Measurements from ENCODE around the gene YWHAG. TPM values are rescaled to one million over a fixed set of nuclear protein-coding genes. Genes with fewer than 3 reads are reported as not detected.

The YWHAG gene
- total and polyA plus RNA-seq, 9 of the 15 experiments (the other 6 are each of a cell fraction or from before 2014, with no cell fraction given) = 30.4 to 246 (median 94.5) TPM

DNA sequence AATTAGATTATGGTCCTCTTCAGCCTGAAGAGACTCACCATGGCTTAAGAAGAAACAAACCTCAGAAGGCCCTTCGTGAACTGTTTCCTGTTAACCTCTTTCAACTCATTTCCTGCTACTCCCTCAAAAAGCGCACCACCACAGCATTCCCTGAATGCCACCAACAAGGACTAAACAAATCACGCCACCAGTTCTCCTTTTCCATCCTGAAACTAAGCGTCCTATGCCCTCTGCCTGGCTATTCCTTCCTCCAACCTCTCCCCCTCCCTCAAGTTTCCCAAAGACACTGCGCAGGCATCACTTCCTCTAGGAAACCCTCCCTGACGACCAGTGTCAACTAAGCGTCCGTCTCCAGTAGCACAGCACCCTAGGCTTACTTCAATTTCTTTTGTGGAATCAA lies 12.0 kb downstream of the YWHAG start (continued):
- TF ChIP-seq, protein P1, sequence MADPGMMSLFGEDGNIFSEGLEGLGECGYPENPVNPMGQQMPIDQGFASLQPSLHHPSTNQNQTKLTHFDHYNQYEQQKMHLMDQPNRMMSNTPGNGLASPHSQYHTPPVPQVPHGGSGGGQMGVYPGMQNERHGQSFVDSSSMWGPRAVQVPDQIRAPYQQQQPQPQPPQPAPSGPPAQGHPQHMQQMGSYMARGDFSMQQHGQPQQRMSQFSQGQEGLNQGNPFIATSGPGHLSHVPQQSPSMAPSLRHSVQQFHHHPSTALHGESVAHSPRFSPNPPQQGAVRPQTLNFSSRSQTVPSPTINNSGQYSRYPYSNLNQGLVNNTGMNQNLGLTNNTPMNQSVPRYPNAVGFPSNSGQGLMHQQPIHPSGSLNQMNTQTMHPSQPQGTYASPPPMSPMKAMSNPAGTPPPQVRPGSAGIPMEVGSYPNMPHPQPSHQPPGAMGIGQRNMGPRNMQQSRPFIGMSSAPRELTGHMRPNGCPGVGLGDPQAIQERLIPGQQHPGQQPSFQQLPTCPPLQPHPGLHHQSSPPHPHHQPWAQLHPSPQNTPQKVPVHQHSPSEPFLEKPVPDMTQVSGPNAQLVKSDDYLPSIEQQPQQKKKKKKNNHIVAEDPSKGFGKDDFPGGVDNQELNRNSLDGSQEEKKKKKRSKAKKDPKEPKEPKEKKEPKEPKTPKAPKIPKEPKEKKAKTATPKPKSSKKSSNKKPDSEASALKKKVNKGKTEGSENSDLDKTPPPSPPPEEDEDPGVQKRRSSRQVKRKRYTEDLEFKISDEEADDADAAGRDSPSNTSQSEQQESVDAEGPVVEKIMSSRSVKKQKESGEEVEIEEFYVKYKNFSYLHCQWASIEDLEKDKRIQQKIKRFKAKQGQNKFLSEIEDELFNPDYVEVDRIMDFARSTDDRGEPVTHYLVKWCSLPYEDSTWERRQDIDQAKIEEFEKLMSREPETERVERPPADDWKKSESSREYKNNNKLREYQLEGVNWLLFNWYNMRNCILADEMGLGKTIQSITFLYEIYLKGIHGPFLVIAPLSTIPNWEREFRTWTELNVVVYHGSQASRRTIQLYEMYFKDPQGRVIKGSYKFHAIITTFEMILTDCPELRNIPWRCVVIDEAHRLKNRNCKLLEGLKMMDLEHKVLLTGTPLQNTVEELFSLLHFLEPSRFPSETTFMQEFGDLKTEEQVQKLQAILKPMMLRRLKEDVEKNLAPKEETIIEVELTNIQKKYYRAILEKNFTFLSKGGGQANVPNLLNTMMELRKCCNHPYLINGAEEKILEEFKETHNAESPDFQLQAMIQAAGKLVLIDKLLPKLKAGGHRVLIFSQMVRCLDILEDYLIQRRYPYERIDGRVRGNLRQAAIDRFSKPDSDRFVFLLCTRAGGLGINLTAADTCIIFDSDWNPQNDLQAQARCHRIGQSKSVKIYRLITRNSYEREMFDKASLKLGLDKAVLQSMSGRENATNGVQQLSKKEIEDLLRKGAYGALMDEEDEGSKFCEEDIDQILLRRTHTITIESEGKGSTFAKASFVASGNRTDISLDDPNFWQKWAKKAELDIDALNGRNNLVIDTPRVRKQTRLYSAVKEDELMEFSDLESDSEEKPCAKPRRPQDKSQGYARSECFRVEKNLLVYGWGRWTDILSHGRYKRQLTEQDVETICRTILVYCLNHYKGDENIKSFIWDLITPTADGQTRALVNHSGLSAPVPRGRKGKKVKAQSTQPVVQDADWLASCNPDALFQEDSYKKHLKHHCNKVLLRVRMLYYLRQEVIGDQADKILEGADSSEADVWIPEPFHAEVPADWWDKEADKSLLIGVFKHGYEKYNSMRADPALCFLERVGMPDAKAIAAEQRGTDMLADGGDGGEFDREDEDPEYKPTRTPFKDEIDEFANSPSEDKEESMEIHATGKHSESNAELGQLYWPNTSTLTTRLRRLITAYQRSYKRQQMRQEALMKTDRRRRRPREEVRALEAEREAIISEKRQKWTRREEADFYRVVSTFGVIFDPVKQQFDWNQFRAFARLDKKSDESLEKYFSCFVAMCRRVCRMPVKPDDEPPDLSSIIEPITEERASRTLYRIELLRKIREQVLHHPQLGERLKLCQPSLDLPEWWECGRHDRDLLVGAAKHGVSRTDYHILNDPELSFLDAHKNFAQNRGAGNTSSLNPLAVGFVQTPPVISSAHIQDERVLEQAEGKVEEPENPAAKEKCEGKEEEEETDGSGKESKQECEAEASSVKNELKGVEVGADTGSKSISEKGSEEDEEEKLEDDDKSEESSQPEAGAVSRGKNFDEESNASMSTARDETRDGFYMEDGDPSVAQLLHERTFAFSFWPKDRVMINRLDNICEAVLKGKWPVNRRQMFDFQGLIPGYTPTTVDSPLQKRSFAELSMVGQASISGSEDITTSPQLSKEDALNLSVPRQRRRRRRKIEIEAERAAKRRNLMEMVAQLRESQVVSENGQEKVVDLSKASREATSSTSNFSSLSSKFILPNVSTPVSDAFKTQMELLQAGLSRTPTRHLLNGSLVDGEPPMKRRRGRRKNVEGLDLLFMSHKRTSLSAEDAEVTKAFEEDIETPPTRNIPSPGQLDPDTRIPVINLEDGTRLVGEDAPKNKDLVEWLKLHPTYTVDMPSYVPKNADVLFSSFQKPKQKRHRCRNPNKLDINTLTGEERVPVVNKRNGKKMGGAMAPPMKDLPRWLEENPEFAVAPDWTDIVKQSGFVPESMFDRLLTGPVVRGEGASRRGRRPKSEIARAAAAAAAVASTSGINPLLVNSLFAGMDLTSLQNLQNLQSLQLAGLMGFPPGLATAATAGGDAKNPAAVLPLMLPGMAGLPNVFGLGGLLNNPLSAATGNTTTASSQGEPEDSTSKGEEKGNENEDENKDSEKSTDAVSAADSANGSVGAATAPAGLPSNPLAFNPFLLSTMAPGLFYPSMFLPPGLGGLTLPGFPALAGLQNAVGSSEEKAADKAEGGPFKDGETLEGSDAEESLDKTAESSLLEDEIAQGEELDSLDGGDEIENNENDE (IDR thresholded peaks at IDR 0.05; ENCODE audit: low read depth, low read length) = no peak
- no peak for TF ChIP-seq ESRRB (CRISPR knock-in tag; IDR thresholded peaks at IDR 0.05; ENCODE audit: borderline replicate concordance)
- no peak for TF ChIP-seq LCOR (CRISPR knock-in tag; IDR thresholded peaks at IDR 0.05)
- no peak for TF ChIP-seq TBP (optimal IDR thresholded peaks at IDR 0.05; ENCODE audit: low read depth, low read length)
- no peak for TF ChIP-seq ZNF57 (CRISPR knock-in tag; IDR thresholded peaks at IDR 0.05)
- TF ChIP-seq, protein P2, sequence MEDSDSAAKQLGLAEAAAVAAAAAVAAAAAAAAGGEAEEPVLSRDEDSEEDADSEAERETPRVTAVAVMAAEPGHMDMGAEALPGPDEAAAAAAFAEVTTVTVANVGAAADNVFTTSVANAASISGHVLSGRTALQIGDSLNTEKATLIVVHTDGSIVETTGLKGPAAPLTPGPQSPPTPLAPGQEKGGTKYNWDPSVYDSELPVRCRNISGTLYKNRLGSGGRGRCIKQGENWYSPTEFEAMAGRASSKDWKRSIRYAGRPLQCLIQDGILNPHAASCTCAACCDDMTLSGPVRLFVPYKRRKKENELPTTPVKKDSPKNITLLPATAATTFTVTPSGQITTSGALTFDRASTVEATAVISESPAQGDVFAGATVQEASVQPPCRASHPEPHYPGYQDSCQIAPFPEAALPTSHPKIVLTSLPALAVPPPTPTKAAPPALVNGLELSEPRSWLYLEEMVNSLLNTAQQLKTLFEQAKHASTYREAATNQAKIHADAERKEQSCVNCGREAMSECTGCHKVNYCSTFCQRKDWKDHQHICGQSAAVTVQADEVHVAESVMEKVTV (CRISPR knock-in tag; IDR thresholded peaks at IDR 0.05) = no peak
- TF ChIP-seq, protein P3, sequence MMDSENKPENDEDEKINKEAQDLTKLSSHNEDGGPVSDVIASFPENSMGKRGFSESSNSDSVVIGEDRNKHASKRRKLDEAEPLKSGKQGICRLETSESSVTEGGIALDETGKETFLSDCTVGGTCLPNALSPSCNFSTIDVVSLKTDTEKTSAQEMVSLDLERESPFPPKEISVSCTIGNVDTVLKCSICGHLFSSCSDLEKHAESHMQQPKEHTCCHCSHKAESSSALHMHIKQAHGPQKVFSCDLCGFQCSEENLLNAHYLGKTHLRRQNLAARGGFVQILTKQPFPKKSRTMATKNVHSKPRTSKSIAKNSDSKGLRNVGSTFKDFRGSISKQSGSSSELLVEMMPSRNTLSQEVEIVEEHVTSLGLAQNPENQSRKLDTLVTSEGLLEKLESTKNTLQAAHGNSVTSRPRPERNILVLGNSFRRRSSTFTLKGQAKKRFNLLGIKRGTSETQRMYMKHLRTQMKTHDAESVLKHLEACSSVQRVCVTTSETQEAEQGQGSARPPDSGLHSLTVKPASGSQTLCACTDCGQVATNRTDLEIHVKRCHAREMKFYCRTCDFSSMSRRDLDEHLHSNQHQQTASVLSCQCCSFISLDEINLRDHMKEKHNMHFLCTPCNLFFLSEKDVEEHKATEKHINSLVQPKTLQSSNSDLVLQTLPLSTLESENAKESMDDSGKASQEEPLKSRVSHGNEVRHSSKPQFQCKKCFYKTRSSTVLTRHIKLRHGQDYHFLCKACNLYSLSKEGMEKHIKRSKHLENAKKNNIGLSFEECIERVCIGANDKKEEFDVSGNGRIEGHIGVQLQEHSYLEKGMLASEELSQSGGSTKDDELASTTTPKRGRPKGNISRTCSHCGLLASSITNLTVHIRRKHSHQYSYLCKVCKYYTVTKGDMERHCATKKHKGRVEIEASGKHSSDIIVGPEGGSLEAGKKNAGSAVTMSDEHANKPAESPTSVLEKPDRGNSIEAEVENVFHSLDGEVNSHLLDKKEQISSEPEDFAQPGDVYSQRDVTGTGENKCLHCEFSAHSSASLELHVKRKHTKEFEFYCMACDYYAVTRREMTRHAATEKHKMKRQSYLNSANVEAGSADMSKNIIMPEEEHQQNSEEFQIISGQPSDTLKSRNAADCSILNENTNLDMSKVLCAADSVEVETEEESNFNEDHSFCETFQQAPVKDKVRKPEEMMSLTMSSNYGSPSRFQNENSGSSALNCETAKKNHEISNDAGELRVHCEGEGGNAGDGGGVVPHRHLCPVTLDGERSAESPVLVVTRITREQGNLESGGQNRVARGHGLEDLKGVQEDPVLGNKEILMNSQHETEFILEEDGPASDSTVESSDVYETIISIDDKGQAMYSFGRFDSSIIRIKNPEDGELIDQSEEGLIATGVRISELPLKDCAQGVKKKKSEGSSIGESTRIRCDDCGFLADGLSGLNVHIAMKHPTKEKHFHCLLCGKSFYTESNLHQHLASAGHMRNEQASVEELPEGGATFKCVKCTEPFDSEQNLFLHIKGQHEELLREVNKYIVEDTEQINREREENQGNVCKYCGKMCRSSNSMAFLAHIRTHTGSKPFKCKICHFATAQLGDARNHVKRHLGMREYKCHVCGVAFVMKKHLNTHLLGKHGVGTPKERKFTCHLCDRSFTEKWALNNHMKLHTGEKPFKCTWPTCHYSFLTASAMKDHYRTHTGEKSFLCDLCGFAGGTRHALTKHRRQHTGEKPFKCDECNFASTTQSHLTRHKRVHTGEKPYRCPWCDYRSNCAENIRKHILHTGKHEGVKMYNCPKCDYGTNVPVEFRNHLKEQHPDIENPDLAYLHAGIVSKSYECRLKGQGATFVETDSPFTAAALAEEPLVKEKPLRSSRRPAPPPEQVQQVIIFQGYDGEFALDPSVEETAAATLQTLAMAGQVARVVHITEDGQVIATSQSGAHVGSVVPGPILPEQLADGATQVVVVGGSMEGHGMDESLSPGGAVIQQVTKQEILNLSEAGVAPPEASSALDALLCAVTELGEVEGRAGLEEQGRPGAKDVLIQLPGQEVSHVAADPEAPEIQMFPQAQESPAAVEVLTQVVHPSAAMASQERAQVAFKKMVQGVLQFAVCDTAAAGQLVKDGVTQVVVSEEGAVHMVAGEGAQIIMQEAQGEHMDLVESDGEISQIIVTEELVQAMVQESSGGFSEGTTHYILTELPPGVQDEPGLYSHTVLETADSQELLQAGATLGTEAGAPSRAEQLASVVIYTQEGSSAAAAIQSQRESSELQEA (IDR thresholded peaks at IDR 0.05; ENCODE audit: low read depth) = no peak
